ENCODE results near the gene NPLOC4.

- no peak for TF ChIP-seq REST (IDR thresholded peaks at IDR 0.05)
- TF ChIP-seq CTCF (IDR thresholded peaks at IDR 0.05; ENCODE audit: low read depth, low read length, missing input control), result no peak
- TF ChIP-seq HNF4A (conservative IDR thresholded peaks at IDR 0.05), result no peak
- TF ChIP-seq YY1 (IDR thresholded peaks at IDR 0.05), result no peak
These were observed 29.1 kb upstream of the NPLOC4 start for GRCh38 chr17:81666092-81666341.
